Measurements from ENCODE around the gene SH3BP4.
"Not testable (repeated sequence)": the region's sequence is repeated elsewhere in the genome, so short reads cannot be mapped to it uniquely, and the experiment has no call there.

SH3BP4 gene

GRCh38 chr2:235006986-235007385, 55.2 kb downstream of the SH3BP4 start:
- TF ChIP-seq POLR2AphosphoS5 (IDR thresholded peaks at IDR 0.05; ENCODE audit: low read depth, low read length) (no peak), TAF1 (IDR thresholded peaks at IDR 0.05; ENCODE audit: low read depth, low read length) (no peak), SPI1 (IDR thresholded peaks at IDR 0.05; ENCODE audit: low read depth, low read length) (no peak), POLR2A (IDR thresholded peaks at IDR 0.05; ENCODE audit: low read depth, low read length) (no peak), POU2F2 (IDR thresholded peaks at IDR 0.05; ENCODE audit: low read depth, low read length) (no peak), PAX5 (IDR thresholded peaks at IDR 0.05; ENCODE audit: insufficient read depth, low read length, severe bottlenecking) (no peak)
- no peak for FAIRE-seq
- DNase-seq (ENCODE audit: insufficient read length, low spot score): no peak

GRCh38 chr2:235007664-235008457, 56.0 kb downstream of the SH3BP4 start:
- FAIRE-seq (no peak), DNase-seq (ENCODE audit: insufficient read length, low spot score) (no peak)
- TF ChIP-seq POU2F2 (IDR thresholded peaks at IDR 0.05; ENCODE audit: low read depth, low read length): no peak
- no peak for TF ChIP-seq TAF1 (IDR thresholded peaks at IDR 0.05; ENCODE audit: low read depth, low read length)
- TF ChIP-seq POLR2A (IDR thresholded peaks at IDR 0.05; ENCODE audit: low read depth, low read length): no peak
- TF ChIP-seq PAX5 (IDR thresholded peaks at IDR 0.05; ENCODE audit: insufficient read depth, low read length, severe bottlenecking): no peak
- TF ChIP-seq POLR2AphosphoS5 (IDR thresholded peaks at IDR 0.05; ENCODE audit: low read depth, low read length): no peak
- TF ChIP-seq SPI1 (IDR thresholded peaks at IDR 0.05; ENCODE audit: low read depth, low read length): no peak

- TF ChIP-seq PAX5 (IDR thresholded peaks at IDR 0.05; ENCODE audit: insufficient read depth, low read length, severe bottlenecking) (no peak), POLR2A (IDR thresholded peaks at IDR 0.05; ENCODE audit: low read depth, low read length) (no peak), POU2F2 (IDR thresholded peaks at IDR 0.05; ENCODE audit: low read depth, low read length) (no peak), SPI1 (IDR thresholded peaks at IDR 0.05; ENCODE audit: low read depth, low read length) (no peak), POLR2AphosphoS5 (IDR thresholded peaks at IDR 0.05; ENCODE audit: low read depth, low read length) (no peak), TAF1 (IDR thresholded peaks at IDR 0.05; ENCODE audit: low read depth, low read length) (no peak)
- FAIRE-seq: no peak
- no peak for DNase-seq (ENCODE audit: insufficient read length, low spot score)
Measured at GRCh38 chr2:235008584-235009044, 56.8 kb downstream of the SH3BP4 start.

GRCh38 chr2:235009081-235009480, 57.3 kb downstream of the SH3BP4 start:
- FAIRE-seq (no peak), DNase-seq (ENCODE audit: insufficient read length, low spot score) (no peak)
- no peak for TF ChIP-seq POLR2A (IDR thresholded peaks at IDR 0.05; ENCODE audit: low read depth, low read length)
- no peak for TF ChIP-seq PAX5 (IDR thresholded peaks at IDR 0.05; ENCODE audit: insufficient read depth, low read length, severe bottlenecking)
- TF ChIP-seq POU2F2 (IDR thresholded peaks at IDR 0.05; ENCODE audit: low read depth, low read length): no peak
- TF ChIP-seq POLR2AphosphoS5 (IDR thresholded peaks at IDR 0.05; ENCODE audit: low read depth, low read length): no peak
- TF ChIP-seq TAF1 (IDR thresholded peaks at IDR 0.05; ENCODE audit: low read depth, low read length): no peak
- TF ChIP-seq SPI1 (IDR thresholded peaks at IDR 0.05; ENCODE audit: low read depth, low read length): no peak

- no peak for DNase-seq (ENCODE audit: insufficient read length, low spot score)
- TF ChIP-seq SPI1 (IDR thresholded peaks at IDR 0.05; ENCODE audit: low read depth, low read length) (no peak), POLR2A (IDR thresholded peaks at IDR 0.05; ENCODE audit: low read depth, low read length) (no peak), TAF1 (IDR thresholded peaks at IDR 0.05; ENCODE audit: low read depth, low read length) (no peak), POLR2AphosphoS5 (IDR thresholded peaks at IDR 0.05; ENCODE audit: low read depth, low read length) (no peak), PAX5 (IDR thresholded peaks at IDR 0.05; ENCODE audit: insufficient read depth, low read length, severe bottlenecking) (no peak), POU2F2 (IDR thresholded peaks at IDR 0.05; ENCODE audit: low read depth, low read length) (no peak)
- no peak for FAIRE-seq
Measured at GRCh38 chr2:235010117-235010714, 58.4 kb downstream of the SH3BP4 start.

- DNase-seq (ENCODE audit: insufficient read length, low spot score) (no peak), FAIRE-seq (no peak)
- TF ChIP-seq PAX5 (IDR thresholded peaks at IDR 0.05; ENCODE audit: insufficient read depth, low read length, severe bottlenecking): no peak
- TF ChIP-seq POU2F2 (IDR thresholded peaks at IDR 0.05; ENCODE audit: low read depth, low read length): no peak
- TF ChIP-seq POLR2A (IDR thresholded peaks at IDR 0.05; ENCODE audit: low read depth, low read length): no peak
- no peak for TF ChIP-seq POLR2AphosphoS5 (IDR thresholded peaks at IDR 0.05; ENCODE audit: low read depth, low read length)
- no peak for TF ChIP-seq SPI1 (IDR thresholded peaks at IDR 0.05; ENCODE audit: low read depth, low read length)
- TF ChIP-seq TAF1 (IDR thresholded peaks at IDR 0.05; ENCODE audit: low read depth, low read length): no peak
Measured at GRCh38 chr2:235011607-235011928, 59.8 kb downstream of the SH3BP4 start.

- DNase-seq (ENCODE audit: insufficient read length, low spot score): no peak
- TF ChIP-seq PAX5 (IDR thresholded peaks at IDR 0.05; ENCODE audit: insufficient read depth, low read length, severe bottlenecking): no peak
- TF ChIP-seq POLR2AphosphoS5 (IDR thresholded peaks at IDR 0.05; ENCODE audit: low read depth, low read length): no peak
- no peak for TF ChIP-seq TAF1 (IDR thresholded peaks at IDR 0.05; ENCODE audit: low read depth, low read length)
- TF ChIP-seq SPI1 (IDR thresholded peaks at IDR 0.05; ENCODE audit: low read depth, low read length): no peak
- TF ChIP-seq POLR2A (IDR thresholded peaks at IDR 0.05; ENCODE audit: low read depth, low read length): no peak
- FAIRE-seq: no peak
Measured at GRCh38 chr2:235011929-235012631, 60.3 kb downstream of the SH3BP4 start.

- FAIRE-seq (no peak), DNase-seq (ENCODE audit: insufficient read length, low spot score) (no peak)
- TF ChIP-seq POLR2AphosphoS5 (IDR thresholded peaks at IDR 0.05; ENCODE audit: low read depth, low read length): no peak
- no peak for TF ChIP-seq SPI1 (IDR thresholded peaks at IDR 0.05; ENCODE audit: low read depth, low read length)
- TF ChIP-seq POU2F2 (IDR thresholded peaks at IDR 0.05; ENCODE audit: low read depth, low read length): no peak
- TF ChIP-seq PAX5 (IDR thresholded peaks at IDR 0.05; ENCODE audit: insufficient read depth, low read length, severe bottlenecking): no peak
- no peak for TF ChIP-seq TAF1 (IDR thresholded peaks at IDR 0.05; ENCODE audit: low read depth, low read length)
- no peak for TF ChIP-seq POLR2A (IDR thresholded peaks at IDR 0.05; ENCODE audit: low read depth, low read length)
Measured at GRCh38 chr2:235017441-235017840, 65.6 kb downstream of the SH3BP4 start.

- TF ChIP-seq PAX5 (IDR thresholded peaks at IDR 0.05; ENCODE audit: insufficient read depth, low read length, severe bottlenecking) (no peak), TAF1 (IDR thresholded peaks at IDR 0.05; ENCODE audit: low read depth, low read length) (no peak), POLR2AphosphoS5 (IDR thresholded peaks at IDR 0.05; ENCODE audit: low read depth, low read length) (no peak), SPI1 (IDR thresholded peaks at IDR 0.05; ENCODE audit: low read depth, low read length) (no peak), POU2F2 (IDR thresholded peaks at IDR 0.05; ENCODE audit: low read depth, low read length) (no peak)
- FAIRE-seq (no peak), DNase-seq (ENCODE audit: insufficient read length, low spot score) (no peak)
Measured at GRCh38 chr2:235018838-235019237, 67.0 kb downstream of the SH3BP4 start.

GRCh38 chr2:235020141-235020540, 68.3 kb downstream of the SH3BP4 start:
- FAIRE-seq; DNase-seq (ENCODE audit: insufficient read length, low spot score): not testable (repeated sequence)
